Ecto neural progenitor cell (in vitro differentiated cells): ENCODE measurements around the gene LIPC.

Experiments
- DNase-seq: peaks from one replicate; pipeline ENCODE4 v3.0.0-alpha.2; 2018; ENCODE audit warnings: low spot score

Gene LIPC

GRCh38 chr15:58458076-58458475 lies 26.3 kb downstream of the LIPC start:
- no peak for DNase-seq

DNA sequence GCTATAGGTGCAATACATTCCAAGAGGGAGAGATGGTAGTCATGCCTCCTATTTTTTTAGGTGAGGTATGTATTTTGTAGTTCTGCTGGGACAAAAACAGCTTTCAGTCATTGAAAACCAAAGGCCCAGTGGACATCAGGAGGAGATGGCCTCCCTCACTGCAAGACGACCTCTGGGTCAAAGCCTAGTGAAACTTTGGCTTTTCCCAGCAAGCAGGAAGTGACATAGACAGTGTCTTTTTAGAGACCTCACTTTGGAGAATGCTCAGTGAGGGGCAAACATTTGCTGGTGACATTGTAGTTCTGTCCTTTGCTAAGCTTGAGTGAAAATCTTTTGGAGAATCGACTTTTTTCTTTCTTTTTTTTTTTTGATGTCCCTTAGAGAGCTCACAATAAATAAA lies 27.3 kb downstream of the LIPC start:
- DNase-seq, result no peak

- no peak for DNase-seq
Observed at GRCh38 chr15:58459560-58459959, 27.8 kb downstream of the LIPC start.

GRCh38 chr15:58460116-58460790 lies 28.5 kb downstream of the LIPC start:
- no peak for DNase-seq

DNA sequence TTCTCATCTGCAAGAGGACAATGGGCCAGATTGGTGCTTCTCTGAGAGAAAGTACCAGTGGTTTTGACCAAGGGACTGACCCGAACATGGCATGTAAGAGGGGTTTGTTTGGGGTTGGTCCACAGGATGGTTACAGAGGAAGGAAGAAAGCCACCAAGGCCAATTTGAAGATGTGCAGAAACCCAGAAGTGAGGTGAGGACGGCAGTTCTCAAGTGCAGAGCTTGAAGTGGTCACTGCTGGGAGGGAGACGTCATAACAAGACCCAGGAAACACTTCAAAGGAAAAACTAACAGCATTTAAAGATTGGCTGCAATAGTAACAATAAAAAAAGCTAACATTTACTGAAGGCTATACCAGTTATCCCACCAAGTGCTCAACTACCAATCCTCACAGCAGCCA lies 29.1 kb downstream of the LIPC start:
- DNase-seq, result no peak

DNA sequence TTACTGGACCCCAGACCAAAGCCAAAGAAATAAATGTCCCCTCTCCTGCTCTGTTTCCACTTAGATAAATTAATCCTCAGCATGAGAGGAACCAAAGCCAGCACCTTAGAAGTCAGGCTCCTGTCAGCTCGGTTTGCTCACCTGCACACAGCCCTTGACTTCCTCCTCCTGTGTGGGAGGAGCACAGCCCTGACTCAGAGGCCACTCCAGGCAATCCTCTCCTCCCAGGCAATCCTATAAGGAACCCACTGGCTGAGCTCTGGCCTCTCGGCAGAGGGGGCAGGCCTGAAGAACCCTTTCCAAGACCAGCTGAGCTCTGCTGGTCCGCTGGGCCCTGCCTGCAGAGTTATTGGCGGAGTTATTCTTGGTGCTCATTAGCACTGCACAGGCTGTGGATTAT lies 30.8 kb downstream of the LIPC start:
- DNase-seq, result no peak

DNA sequence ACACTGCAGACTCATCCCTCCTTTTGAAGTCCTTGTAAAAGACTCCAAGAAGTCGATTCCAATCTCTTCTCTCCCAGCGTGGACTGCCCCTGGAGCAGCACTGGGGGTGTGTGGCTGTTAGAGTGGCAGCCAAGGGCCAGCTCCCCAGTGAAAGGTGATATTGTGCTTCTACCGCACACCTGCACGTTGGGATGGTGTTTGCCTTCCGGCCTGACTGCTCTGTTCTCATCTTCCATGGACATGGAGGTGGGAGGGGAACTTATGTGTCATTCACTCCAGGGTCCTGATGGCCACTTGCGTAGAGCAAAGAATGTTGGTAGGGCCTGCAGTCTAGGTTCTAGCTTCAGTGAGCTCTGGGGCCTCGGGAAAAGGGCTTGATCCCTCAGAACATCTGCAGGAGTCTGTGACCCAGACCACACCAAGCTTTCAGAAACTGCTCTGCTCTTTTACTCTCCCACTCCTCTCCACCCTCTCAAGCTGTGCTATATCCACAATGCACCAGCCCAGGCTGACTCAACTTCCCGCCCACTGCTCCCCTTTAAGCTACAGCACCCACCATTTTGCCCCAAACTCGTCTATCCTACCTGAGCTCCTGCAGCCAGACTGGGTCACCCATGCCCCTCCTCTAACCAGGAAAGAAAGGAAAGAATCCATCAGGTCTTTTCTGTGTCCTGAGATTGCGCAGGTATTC lies 31.3 kb downstream of the LIPC start:
- no peak for DNase-seq

GRCh38 chr15:58463815-58464650 lies 32.2 kb downstream of the LIPC start:
- no peak for DNase-seq

GRCh38 chr15:58465070-58465469 lies 33.3 kb downstream of the LIPC start:
- no peak for DNase-seq

DNA sequence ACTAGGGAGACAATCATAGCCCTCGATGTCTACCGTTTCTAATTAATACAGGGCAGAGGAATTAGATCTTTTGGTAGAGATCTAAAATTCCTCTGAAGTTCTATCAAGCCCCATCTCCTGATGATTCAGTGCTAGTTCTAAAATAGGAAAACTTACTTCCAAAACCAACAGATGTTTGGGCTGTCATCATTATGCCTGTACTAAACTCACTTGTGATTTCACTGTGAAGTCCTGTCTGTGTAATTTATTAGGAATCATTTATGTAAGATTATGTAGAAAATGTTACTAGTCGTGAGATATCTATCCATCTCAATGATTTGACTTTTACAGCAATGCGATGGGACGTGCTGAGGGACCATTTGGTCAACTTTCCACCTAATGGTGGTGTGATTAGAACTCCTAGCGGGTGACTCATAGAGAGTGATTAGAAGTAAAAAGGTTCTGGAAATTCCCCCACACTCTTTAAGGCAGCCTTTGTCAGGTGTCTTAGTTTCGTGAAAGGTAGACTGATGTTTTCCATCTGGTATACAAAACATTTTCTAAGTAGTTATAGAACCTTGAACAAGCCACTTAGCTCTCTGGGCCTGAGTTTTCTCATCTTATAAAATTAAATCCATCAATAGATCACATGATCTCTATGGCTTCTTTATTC lies 34.2 kb downstream of the LIPC start:
- DNase-seq, result no peak

GRCh38 chr15:58466566-58466965 lies 34.8 kb downstream of the LIPC start:
- no peak for DNase-seq

DNA sequence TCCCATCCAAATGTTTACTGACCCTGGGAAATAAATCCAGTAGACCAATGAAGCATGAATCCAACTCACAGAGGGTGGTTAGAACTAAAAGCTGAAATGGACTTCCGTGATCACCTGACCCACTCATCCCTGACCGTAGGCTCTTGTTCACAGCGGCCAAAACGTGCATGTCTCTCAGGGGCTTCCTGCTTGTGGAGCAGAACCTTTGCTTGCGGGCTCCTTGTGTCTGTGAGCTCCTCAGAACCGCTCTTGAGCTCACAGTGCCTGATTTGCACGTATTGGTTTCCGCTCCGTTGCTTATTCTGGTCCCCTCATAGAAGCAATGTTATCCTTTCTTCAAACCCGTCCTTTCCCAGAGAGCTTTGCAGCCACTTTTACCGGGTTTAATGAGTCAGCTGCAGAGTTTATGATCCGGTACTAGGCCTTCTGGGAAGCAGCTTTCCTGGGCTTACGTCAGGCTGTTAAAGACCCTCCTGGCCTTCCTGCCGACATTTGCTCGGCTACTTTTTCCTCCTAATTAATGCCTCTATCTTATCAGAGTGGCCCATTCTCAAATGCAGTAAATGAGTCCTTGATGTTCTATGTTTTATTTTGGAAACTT lies 35.4 kb downstream of the LIPC start:
- no peak for DNase-seq

- no peak for DNase-seq
Observed at GRCh38 chr15:58467722-58468423, 36.1 kb downstream of the LIPC start.

DNA sequence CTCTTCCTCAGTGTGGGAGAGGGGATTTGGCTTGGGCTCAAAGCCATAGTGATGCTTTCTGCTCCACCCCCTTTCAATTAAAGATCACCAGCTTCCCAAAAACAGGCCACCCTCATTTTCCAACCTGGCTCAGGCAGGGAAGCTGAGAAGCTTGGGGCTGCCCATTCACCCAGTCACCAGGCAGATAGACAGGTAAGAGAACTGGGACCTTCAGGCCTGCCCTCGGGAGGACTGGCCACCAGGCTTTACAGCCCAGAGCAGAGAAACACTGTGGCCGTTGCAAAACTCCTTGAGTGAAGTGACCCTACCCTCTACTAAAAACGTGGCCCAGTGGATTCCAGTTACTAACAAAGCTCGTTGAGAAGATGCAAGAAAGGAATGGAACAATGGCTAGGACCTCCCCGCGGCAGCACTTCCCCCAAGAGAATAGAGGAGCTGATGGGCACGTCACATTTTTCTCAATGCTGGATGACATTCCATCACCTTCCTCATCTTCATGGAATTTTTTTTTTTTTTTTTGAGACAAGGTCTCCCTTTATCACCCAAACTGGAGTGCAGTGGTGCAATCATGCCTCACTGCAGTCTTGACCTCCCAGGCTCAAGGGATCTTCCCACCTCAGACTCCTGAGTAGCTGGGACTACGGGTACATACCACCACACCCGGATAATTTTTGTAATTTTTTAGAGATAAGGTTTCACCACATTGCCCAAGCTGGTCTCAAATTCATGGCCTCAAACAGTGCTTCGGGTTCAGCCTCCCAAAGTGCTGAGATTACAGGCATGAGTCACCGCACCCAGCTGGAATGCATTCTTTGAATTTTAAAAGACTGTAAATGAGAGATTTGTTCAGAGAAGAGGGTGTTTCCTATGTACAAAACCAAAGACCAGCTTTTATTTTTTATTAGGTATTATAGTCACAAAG lies 37.9 kb downstream of the LIPC start:
- DNase-seq, result no peak

GRCh38 chr15:58471348-58471747 lies 39.6 kb downstream of the LIPC start:
- DNase-seq, result no peak

- no peak for DNase-seq
Observed at GRCh38 chr15:58472221-58472620, 40.4 kb downstream of the LIPC start.

GRCh38 chr15:58472821-58473581 lies 41.2 kb downstream of the LIPC start:
- DNase-seq, result no peak

DNA sequence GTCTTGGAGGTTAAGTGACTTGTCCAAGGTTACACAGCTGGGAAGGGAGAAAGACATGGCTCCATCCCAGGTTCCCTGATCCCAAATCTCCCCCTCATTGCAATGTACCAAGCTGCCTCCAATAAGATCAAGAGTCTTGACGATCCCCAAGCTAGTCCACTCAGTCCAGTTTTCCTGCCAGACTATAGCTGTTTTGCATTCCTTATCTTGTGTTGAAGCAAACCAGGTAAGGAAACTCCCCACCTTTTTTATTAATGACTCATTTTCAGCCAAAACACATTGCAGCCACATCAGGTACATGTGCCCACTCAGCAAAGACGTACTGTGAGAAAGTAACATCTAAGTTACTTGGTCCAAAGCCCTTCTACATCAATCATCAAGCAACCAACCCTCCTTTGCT lies 41.9 kb downstream of the LIPC start:
- DNase-seq, result no peak

- DNase-seq, result no peak
Observed at GRCh38 chr15:58474741-58475323, 43.0 kb downstream of the LIPC start.
